Activated T-cell treated with anti-CD3 and anti-CD28 coated beads for 48 hours (primary cell): ENCODE measurements around the gene PCDHB16.

ENCODE experiments used
- DNase-seq: peaks from one replicate; pipeline ENCODE4 v3.0.0-alpha.2; 2020; ENCODE audit warnings: low read depth

Gene PCDHB16

GRCh38 chr5:141234109-141234667 is 52.0 kb downstream of the PCDHB16 start:
- DNase-seq = no peak
